SU-DHL-6 (cell line): Measurements from ENCODE around the gene LRPAP1.

ENCODE experiments used
- H2AFZ ChIP-seq: fragments of 200-600 bp; sonication (generic); 2 replicates; pipeline ENCODE4 v1.6.1; 2014; ENCODE audit warnings: low read depth, mild to moderate bottlenecking, moderate library complexity, mixed read lengths, antibody characterized with exemption, low read length; ENCODE audit not compliant: severe bottlenecking
- H3F3A ChIP-seq: fragments of 200-600 bp; shearing (Covaris generic); 2 replicates; pipeline ENCODE4 v1.6.0; 2016; ENCODE audit warnings: antibody characterized with exemption, mild to moderate bottlenecking; ENCODE audit not compliant: insufficient read depth
- H3K27ac ChIP-seq: fragments of 200-600 bp; sonication (generic); 2 replicates; pipeline ENCODE4 v1.5.1; 2016; ENCODE audit warnings: low read depth, mild to moderate bottlenecking, low read length, moderate library complexity, mixed read lengths
- H3K27me3 ChIP-seq: fragments of 200-600 bp; sonication (generic), shearing (Covaris generic); 2 replicates; pipeline ENCODE4 v1.6.0; 2014; ENCODE audit warnings: mild to moderate bottlenecking, low read length
- H3K36me3 ChIP-seq: fragments of 200-600 bp; sonication (generic); 2 replicates; pipeline ENCODE4 v1.6.1; 2014; ENCODE audit warnings: mild to moderate bottlenecking, low read length, mixed read lengths
- H3K4me2 ChIP-seq: fragments of 300-600, 200-600 bp; shearing (Covaris generic), sonication (generic); 2 replicates; pipeline ENCODE4 v1.6.0; 2014; ENCODE audit warnings: low read length, low read depth, mild to moderate bottlenecking; ENCODE audit not compliant: poor library complexity, severe bottlenecking
- H3K4me3 ChIP-seq: fragments of 200-600 bp; sonication (generic); 2 replicates; pipeline ENCODE4 v1.5.1; 2014; ENCODE audit warnings: antibody characterized with exemption, low read length, mild to moderate bottlenecking, mixed read lengths; ENCODE audit not compliant: insufficient read depth, poor library complexity, severe bottlenecking
- H3K79me2 ChIP-seq: fragments of 200-600 bp; sonication (generic); 2 replicates; pipeline ENCODE4 v1.6.1; 2014; ENCODE audit warnings: mild to moderate bottlenecking, low read length, moderate library complexity; ENCODE audit not compliant: insufficient read depth
- H3K9ac ChIP-seq: fragments of 200-600 bp; sonication (generic); 2 replicates; pipeline ENCODE4 v1.7.0; 2014; ENCODE audit warnings: mild to moderate bottlenecking, low read length
- H3K9me2 ChIP-seq: fragments of 200-600 bp; sonication (generic); replicated peaks from 2 replicates; pipeline ENCODE4 v1.6.1; 2014; ENCODE audit warnings: low read length; ENCODE audit not compliant: insufficient read depth
- H3K9me3 ChIP-seq: fragments of 200-600 bp; sonication (generic); 2 replicates; pipeline ENCODE4 v1.6.1; 2014; ENCODE audit warnings: low read length, mixed read lengths; ENCODE audit not compliant: insufficient read depth
- H4K20me1 ChIP-seq: fragments of 200-600 bp; sonication (generic); 2 replicates; pipeline ENCODE4 v1.6.1; 2014; ENCODE audit warnings: low read depth, mild to moderate bottlenecking, antibody characterized with exemption, low read length, moderate library complexity, mixed read lengths
- CTCF ChIP-seq: fragments of 200-600 bp; sonication (generic); IDR thresholded peaks from one replicate; pipeline ENCODE4 v1.5.1; 2017; ENCODE audit warnings: antibody characterized with exemption, mild to moderate bottlenecking, low read length, moderate library complexity; ENCODE audit not compliant: insufficient read depth, poor library complexity, severe bottlenecking
- EZH2phosphoT487 ChIP-seq: fragments of 200-600 bp; sonication (generic), shearing (Covaris generic); conservative IDR thresholded peaks from 2 replicates; pipeline ENCODE4 v1.6.1; 2018; ENCODE audit warnings: mild to moderate bottlenecking, antibody characterized with exemption, low read length, moderate library complexity, mixed read lengths

The LRPAP1 gene

GRCh38 chr4:3470244-3471097 lies 61.8 kb downstream of the LRPAP1 start:
- no peak overlapping the region for H3K4me3 ChIP-seq
- no peaks in the 10 kb centered on the region for H4K20me1 ChIP-seq
- no peaks in the 10 kb centered on the region for H3K27me3 ChIP-seq
- no peak overlapping the region for H2AFZ ChIP-seq
- no peaks in the 10 kb centered on the region for H3K79me2 ChIP-seq
- no peak overlapping the region for H3K27ac ChIP-seq
- H3K9ac ChIP-seq = no peak overlapping the region
- no peaks in the 10 kb centered on the region; the same call in 1 of the 2 replicates for H3K9me3 ChIP-seq
- H3F3A ChIP-seq = no peaks in the 10 kb centered on the region
- no peaks in the 10 kb centered on the region for H3K36me3 ChIP-seq
- TF ChIP-seq CTCF = no peak
- TF ChIP-seq EZH2phosphoT487 = no peak
- no peak overlapping the region for H3K4me2 ChIP-seq
- no peaks in the 10 kb centered on the region for H3K9me2 ChIP-seq

- Histone ChIP-seq H3K79me2 (no peaks in the 10 kb centered on the region), H3K9me2 (no peaks in the 10 kb centered on the region), H3K4me2 (no peak overlapping the region), H3K36me3 (no peaks in the 10 kb centered on the region), H3K9ac (no peak overlapping the region), H4K20me1 (no peaks in the 10 kb centered on the region), H3K4me3 (no peak overlapping the region), H3K9me3 (no peaks in the 10 kb centered on the region; the same call in 1 of the 2 replicates), H3K27me3 (no peaks in the 10 kb centered on the region), H2AFZ (no peak overlapping the region), H3F3A (no peaks in the 10 kb centered on the region), H3K27ac (no peak overlapping the region)
- TF ChIP-seq CTCF = no peak
These were observed 62.6 kb downstream of the LRPAP1 start for GRCh38 chr4:3469386-3470243.

- Histone ChIP-seq H3K4me3 (no peak overlapping the region), H3F3A (no peaks in the 10 kb centered on the region), H4K20me1 (no peaks in the 10 kb centered on the region), H3K27ac (no peak overlapping the region), H3K79me2 (no peaks in the 10 kb centered on the region), H3K9me2 (no peaks in the 10 kb centered on the region), H3K27me3 (no peaks in the 10 kb centered on the region), H3K36me3 (no peaks in the 10 kb centered on the region), H2AFZ (no peak overlapping the region), H3K4me2 (no peak overlapping the region), H3K9ac (no peak overlapping the region), H3K9me3 (no peaks in the 10 kb centered on the region; the same call in 1 of the 2 replicates)
- TF ChIP-seq CTCF = no peak
- TF ChIP-seq EZH2phosphoT487 = no peak
These were observed 63.4 kb downstream of the LRPAP1 start for GRCh38 chr4:3468804-3469203.
